ENCODE data around the gene SCTR.

Gene SCTR

DNA sequence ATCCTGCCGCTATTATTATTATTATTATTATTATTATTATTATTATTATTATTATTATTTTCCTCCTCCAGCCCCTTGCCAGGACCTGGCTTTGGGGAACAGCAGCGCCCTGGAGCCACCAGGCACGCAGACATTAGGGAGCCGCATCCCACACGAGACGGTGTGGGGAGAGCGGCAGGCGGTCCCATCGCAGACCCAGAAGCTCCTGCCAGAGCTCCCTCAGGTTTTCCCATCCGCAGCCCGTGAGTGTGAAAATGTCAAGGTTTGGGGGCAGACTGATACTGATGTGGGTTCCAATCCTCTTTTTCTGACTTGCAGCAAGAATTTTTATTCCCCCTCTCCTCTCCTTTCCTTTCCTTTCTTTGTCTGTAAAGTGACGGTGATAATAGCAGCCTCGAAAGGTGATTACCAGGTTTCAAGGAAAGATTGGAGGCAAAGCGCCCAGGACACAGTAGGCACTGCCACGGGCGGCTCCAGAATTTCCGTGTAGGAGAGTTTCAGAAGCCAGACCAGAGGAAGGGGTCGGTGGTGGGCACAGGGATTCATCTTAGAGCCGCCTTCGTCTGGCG, 816 bp downstream of the SCTR start:
- Histone ChIP-seq H3K9ac (ENCODE audit: low read depth, low read length) (no peak overlapping the region), H3K9me3 (ENCODE audit: insufficient read depth, low read depth, low read length) (no peaks in the 10 kb centered on the region), H3K4me3 (ENCODE audit: low read length) (peak overlapping the region; percentile 55), H3K27me3 (ENCODE audit: insufficient read depth, low read length) (peaks cover 65% of the 10 kb centered on the region), H3K36me3 (ENCODE audit: insufficient read depth, low read length) (no peaks in the 10 kb centered on the region), H3K27ac (ENCODE audit: low read depth, low read length) (no peak overlapping the region), H3K4me1 (ENCODE audit: insufficient read depth, low read length) (peaks cover 9% of the 10 kb centered on the region)
- 12% methylated on average over 20 of the region's 21 CpGs for WGBS

- Histone ChIP-seq H3K4me1 (ENCODE audit: insufficient read depth, low read length) (peaks cover 6% of the 10 kb centered on the region), H3K9me3 (ENCODE audit: insufficient read depth, low read depth, low read length) (no peaks in the 10 kb centered on the region), H3K36me3 (ENCODE audit: insufficient read depth, low read length) (no peaks in the 10 kb centered on the region), H3K9ac (ENCODE audit: low read depth, low read length) (no peak overlapping the region), H3K27ac (ENCODE audit: low read depth, low read length) (no peak overlapping the region), H3K27me3 (ENCODE audit: insufficient read depth, low read length) (peaks cover 66% of the 10 kb centered on the region), H3K4me3 (ENCODE audit: low read length) (no peak overlapping the region)
- 68% methylated on average over 6 of the region's 6 CpGs for WGBS
Observed at GRCh38 chr2:119522671-119523070, 1.6 kb downstream of the SCTR start.

- Histone ChIP-seq H3K27ac (ENCODE audit: low read depth, low read length) (no peak overlapping the region), H3K36me3 (ENCODE audit: insufficient read depth, low read length) (no peaks in the 10 kb centered on the region), H3K27me3 (ENCODE audit: insufficient read depth, low read length) (peaks cover 66% of the 10 kb centered on the region), H3K9ac (ENCODE audit: low read depth, low read length) (no peak overlapping the region), H3K9me3 (ENCODE audit: insufficient read depth, low read depth, low read length) (no peaks in the 10 kb centered on the region), H3K4me1 (ENCODE audit: insufficient read depth, low read length) (no peaks in the 10 kb centered on the region), H3K4me3 (ENCODE audit: low read length) (no peak overlapping the region)
- WGBS: 94% methylated on average over 11 of the region's 11 CpGs
Observed at GRCh38 chr2:119521433-119522050, 2.7 kb downstream of the SCTR start.

- Histone ChIP-seq H3K36me3 (ENCODE audit: insufficient read depth, low read length) (no peaks in the 10 kb centered on the region), H3K9me3 (ENCODE audit: insufficient read depth, low read depth, low read length) (no peaks in the 10 kb centered on the region), H3K27me3 (ENCODE audit: insufficient read depth, low read length) (peaks cover 62% of the 10 kb centered on the region), H3K4me1 (ENCODE audit: insufficient read depth, low read length) (no peaks in the 10 kb centered on the region), H3K9ac (ENCODE audit: low read depth, low read length) (no peak overlapping the region), H3K27ac (ENCODE audit: low read depth, low read length) (no peak overlapping the region), H3K4me3 (ENCODE audit: low read length) (no peak overlapping the region)
- 94% methylated on average over 3 of the region's 3 CpGs for WGBS
Observed at GRCh38 chr2:119520696-119521432, 3.4 kb downstream of the SCTR start.

- no peaks in the 10 kb centered on the region for H3K36me3 ChIP-seq (ENCODE audit: insufficient read depth, low read length)
- no peaks in the 10 kb centered on the region for H3K4me1 ChIP-seq (ENCODE audit: insufficient read depth, low read length)
- no peak overlapping the region for H3K4me3 ChIP-seq (ENCODE audit: low read length)
- H3K27me3 ChIP-seq (ENCODE audit: insufficient read depth, low read length): peaks cover 44% of the 10 kb centered on the region
- no peak overlapping the region for H3K27ac ChIP-seq (ENCODE audit: low read depth, low read length)
- no peak overlapping the region for H3K9ac ChIP-seq (ENCODE audit: low read depth, low read length)
- 97% methylated on average over 10 of the region's 10 CpGs for WGBS
- no peaks in the 10 kb centered on the region for H3K9me3 ChIP-seq (ENCODE audit: insufficient read depth, low read depth, low read length)
Observed at GRCh38 chr2:119519057-119519408, 5.2 kb downstream of the SCTR start.

GRCh38 chr2:119518401-119519056, 5.8 kb downstream of the SCTR start:
- H3K27ac ChIP-seq (ENCODE audit: low read depth, low read length): no peak overlapping the region
- no peak overlapping the region for H3K4me3 ChIP-seq (ENCODE audit: low read length)
- 88% methylated on average over 10 of the region's 10 CpGs for WGBS
- H3K36me3 ChIP-seq (ENCODE audit: insufficient read depth, low read length): no peaks in the 10 kb centered on the region
- peaks cover 39% of the 10 kb centered on the region for H3K27me3 ChIP-seq (ENCODE audit: insufficient read depth, low read length)
- no peak overlapping the region for H3K9ac ChIP-seq (ENCODE audit: low read depth, low read length)
- no peaks in the 10 kb centered on the region for H3K4me1 ChIP-seq (ENCODE audit: insufficient read depth, low read length)
- no peaks in the 10 kb centered on the region for H3K9me3 ChIP-seq (ENCODE audit: insufficient read depth, low read depth, low read length)

DNA sequence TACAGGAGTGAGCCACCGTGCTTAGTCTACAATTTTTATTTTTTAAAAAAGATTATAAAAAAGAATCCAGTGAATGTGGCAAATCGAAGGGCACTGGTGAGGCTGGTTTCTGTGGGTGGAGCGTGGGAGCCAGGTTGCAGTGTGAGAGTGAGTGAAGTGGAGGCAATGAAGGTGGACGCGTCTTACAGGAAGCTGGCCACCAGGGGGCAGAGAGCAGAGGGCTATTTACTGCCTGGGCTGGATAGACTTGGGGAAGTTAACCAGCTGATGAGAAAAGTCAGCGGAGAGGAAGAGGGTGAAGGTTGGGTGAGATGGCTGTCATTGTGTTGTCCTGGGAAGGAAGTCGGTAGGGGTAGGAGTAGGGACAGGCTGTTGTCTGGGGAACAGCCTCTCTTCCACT, 6.8 kb downstream of the SCTR start:
- H3K36me3 ChIP-seq (ENCODE audit: insufficient read depth, low read length): no peaks in the 10 kb centered on the region
- 35% methylated on average over 6 of the region's 7 CpGs for WGBS
- H3K27me3 ChIP-seq (ENCODE audit: insufficient read depth, low read length): peaks cover 28% of the 10 kb centered on the region
- H3K9me3 ChIP-seq (ENCODE audit: insufficient read depth, low read depth, low read length): no peaks in the 10 kb centered on the region
- no peak overlapping the region for H3K9ac ChIP-seq (ENCODE audit: low read depth, low read length)
- H3K4me3 ChIP-seq (ENCODE audit: low read length): no peak overlapping the region
- H3K4me1 ChIP-seq (ENCODE audit: insufficient read depth, low read length): no peaks in the 10 kb centered on the region
- no peak overlapping the region for H3K27ac ChIP-seq (ENCODE audit: low read depth, low read length)

DNA sequence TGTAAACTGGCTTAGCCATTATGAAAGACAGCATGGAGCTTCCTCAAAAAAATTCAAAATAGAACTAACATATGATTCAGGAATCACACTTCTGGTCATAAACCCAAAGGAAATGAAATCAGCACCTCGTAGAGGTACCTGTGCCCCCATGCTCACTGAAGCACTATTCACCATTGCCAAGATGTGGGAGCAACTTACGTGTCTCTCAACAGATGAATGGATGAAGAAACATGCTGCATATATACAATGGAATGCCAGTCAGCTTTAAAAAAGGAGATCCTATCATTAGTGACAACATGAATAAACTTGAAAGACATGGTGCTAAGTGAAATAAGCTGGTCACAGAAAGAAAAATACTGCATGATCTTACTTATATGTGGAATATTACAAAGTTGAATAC, 8.2 kb downstream of the SCTR start:
- no peak overlapping the region for H3K9ac ChIP-seq (ENCODE audit: low read depth, low read length)
- H3K27me3 ChIP-seq (ENCODE audit: insufficient read depth, low read length): peaks cover 14% of the 10 kb centered on the region
- H3K36me3 ChIP-seq (ENCODE audit: insufficient read depth, low read length): no peaks in the 10 kb centered on the region
- H3K27ac ChIP-seq (ENCODE audit: low read depth, low read length): no peak overlapping the region
- H3K4me1 ChIP-seq (ENCODE audit: insufficient read depth, low read length): no peaks in the 10 kb centered on the region
- 94% methylated on average over 2 of the region's 2 CpGs for WGBS
- H3K4me3 ChIP-seq (ENCODE audit: low read length): no peak overlapping the region
- H3K9me3 ChIP-seq (ENCODE audit: insufficient read depth, low read depth, low read length): no peaks in the 10 kb centered on the region

DNA sequence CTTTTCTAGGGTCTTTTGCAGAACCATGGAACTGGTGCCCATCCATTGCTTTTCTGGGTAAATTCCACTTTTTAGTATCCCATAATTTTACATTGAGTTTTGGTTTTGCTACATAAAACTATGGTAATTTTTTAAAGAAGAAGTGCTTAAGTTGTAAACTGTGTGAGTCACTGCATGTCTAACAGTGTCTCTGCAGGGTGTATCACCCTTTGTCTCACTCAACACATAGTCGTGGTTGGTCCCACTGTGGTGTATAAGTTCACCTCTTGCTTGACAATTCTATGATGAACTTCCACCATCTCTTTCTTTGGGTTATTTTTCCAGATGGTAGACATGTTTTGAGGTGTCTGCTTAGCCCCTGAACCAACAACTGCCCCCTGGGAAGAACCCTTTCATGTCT, 10.5 kb downstream of the SCTR start:
- Histone ChIP-seq H3K27ac (ENCODE audit: low read depth, low read length) (no peak overlapping the region), H3K4me3 (ENCODE audit: low read length) (no peak overlapping the region), H3K36me3 (ENCODE audit: insufficient read depth, low read length) (no peaks in the 10 kb centered on the region), H3K4me1 (ENCODE audit: insufficient read depth, low read length) (no peaks in the 10 kb centered on the region), H3K27me3 (ENCODE audit: insufficient read depth, low read length) (0 out of 2 replicates have a peak, but pooled peaks cover 4% of the 10 kb centered on the region), H3K9me3 (ENCODE audit: insufficient read depth, low read depth, low read length) (no peaks in the 10 kb centered on the region), H3K9ac (ENCODE audit: low read depth, low read length) (no peak overlapping the region)
- WGBS: 18% methylated on average over 1 of the region's 1 CpG

GRCh38 chr2:119512946-119513345, 11.3 kb downstream of the SCTR start:
- H3K4me3 ChIP-seq (ENCODE audit: low read length): no peak overlapping the region
- H3K4me1 ChIP-seq (ENCODE audit: insufficient read depth, low read length): no peaks in the 10 kb centered on the region
- 0 out of 2 replicates have a peak, but pooled peaks cover 2% of the 10 kb centered on the region for H3K27me3 ChIP-seq (ENCODE audit: insufficient read depth, low read length)
- H3K9me3 ChIP-seq (ENCODE audit: insufficient read depth, low read depth, low read length): no peaks in the 10 kb centered on the region
- 94% methylated on average over 1 of the region's 1 CpG for WGBS
- H3K36me3 ChIP-seq (ENCODE audit: insufficient read depth, low read length): no peaks in the 10 kb centered on the region
- H3K27ac ChIP-seq (ENCODE audit: low read depth, low read length): no peak overlapping the region
- H3K9ac ChIP-seq (ENCODE audit: low read depth, low read length): no peak overlapping the region

DNA sequence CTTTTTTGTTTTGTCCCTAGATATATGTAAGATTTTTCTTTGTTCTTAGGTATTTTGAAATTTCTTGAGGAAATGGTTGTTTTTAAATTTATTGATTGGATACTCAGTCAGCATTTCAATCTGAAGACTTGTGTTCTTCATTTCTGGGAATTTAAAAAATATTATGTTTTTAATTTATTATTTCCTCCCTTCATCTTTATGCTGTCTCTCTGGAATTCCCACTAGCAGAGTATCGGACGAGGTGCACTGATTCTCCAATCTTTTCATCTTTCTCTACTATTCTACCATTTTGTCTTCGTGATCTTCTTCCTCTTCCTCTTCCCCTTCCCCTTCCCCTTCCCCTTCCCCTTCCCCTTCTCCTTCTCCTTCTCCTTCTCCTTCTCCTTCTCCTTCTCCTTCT, 12.3 kb downstream of the SCTR start:
- no peaks in the 10 kb centered on the region for H3K4me1 ChIP-seq (ENCODE audit: insufficient read depth, low read length)
- WGBS: 85% methylated on average over 3 of the region's 3 CpGs
- no peak overlapping the region for H3K4me3 ChIP-seq (ENCODE audit: low read length)

More for the DNA sequence above, 12.3 kb downstream of the SCTR start:
- Histone ChIP-seq H3K27ac (ENCODE audit: low read depth, low read length) (no peak overlapping the region), H3K9me3 (ENCODE audit: insufficient read depth, low read depth, low read length) (no peaks in the 10 kb centered on the region), H3K27me3 (ENCODE audit: insufficient read depth, low read length) (no peaks in the 10 kb centered on the region), H3K9ac (ENCODE audit: low read depth, low read length) (no peak overlapping the region), H3K36me3 (ENCODE audit: insufficient read depth, low read length) (no peaks in the 10 kb centered on the region)

Measured in HUES64 (cell line).